Esophagus squamous epithelium (tissue), 4 donors: ENCODE results near the gene FNDC3A.

Experiments
- POLR2A ChIP-seq, 4 donors: fragments of 450-650 bp; IDR thresholded peaks; one replicate each; pipeline ENCODE4 v1.6.1; 2017; ENCODE audit warnings: antibody characterized with exemption in 4 of 4, mild to moderate bottlenecking in 4 of 4, moderate library complexity in 3 of 4
- TF ChIP-seq, protein P1 (sequence below), 6 experiments: fragments of 450-650 bp in 4 of 6; fragments of 200-600 bp in 2 of 6; sonication (generic) in 2 of 6; IDR thresholded peaks; one replicate each; pipeline ENCODE4 v1.5.1; 2016 to 2019; ENCODE audit warnings: antibody characterized with exemption in 6 of 6, mild to moderate bottlenecking in 4 of 6, moderate library complexity in 4 of 6

DNA sequence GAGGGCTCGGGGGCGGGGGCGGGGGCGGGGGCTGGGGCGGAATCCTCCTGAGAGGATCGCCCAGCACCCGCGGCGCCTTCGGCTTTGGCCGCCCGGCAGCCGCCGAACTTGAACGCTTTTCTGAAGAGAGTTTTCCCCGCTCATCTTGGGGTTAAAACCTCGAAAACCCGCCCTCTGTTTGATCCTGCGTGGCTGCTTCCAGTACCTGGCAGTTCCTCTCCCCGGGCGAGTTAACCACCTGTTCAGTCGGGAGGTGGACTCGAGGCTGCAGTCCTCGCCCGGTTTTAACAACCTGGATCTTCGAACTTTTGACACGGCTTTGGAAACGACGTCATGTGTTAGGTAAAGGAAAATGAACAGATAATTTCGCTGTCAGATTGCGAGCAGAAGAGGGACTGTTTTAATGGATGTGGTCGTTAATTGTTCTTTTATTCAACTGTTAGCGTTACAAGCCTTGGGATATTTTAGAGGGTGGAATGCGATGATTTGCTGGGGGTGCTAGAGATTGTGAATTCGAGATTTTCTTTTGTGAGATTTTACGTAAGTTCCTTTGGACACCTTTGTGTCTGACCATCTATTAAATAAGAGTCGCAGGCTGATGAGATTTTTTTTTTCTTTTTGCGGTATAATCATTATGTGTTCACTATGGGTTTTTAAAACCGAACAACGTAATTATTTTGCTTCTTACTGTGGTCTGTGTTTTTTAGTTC lies 1.0 kb downstream of the FNDC3A start:
- TF ChIP-seq POLR2A (IDR thresholded peaks at IDR 0.05), result no peak
- TF ChIP-seq, protein P1, sequence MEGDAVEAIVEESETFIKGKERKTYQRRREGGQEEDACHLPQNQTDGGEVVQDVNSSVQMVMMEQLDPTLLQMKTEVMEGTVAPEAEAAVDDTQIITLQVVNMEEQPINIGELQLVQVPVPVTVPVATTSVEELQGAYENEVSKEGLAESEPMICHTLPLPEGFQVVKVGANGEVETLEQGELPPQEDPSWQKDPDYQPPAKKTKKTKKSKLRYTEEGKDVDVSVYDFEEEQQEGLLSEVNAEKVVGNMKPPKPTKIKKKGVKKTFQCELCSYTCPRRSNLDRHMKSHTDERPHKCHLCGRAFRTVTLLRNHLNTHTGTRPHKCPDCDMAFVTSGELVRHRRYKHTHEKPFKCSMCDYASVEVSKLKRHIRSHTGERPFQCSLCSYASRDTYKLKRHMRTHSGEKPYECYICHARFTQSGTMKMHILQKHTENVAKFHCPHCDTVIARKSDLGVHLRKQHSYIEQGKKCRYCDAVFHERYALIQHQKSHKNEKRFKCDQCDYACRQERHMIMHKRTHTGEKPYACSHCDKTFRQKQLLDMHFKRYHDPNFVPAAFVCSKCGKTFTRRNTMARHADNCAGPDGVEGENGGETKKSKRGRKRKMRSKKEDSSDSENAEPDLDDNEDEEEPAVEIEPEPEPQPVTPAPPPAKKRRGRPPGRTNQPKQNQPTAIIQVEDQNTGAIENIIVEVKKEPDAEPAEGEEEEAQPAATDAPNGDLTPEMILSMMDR (IDR thresholded peaks at IDR 0.05), result no peak
